ENCODE results near the gene SORCS2. TPM values are rescaled to one million over a fixed set of nuclear protein-coding genes. Genes with fewer than 3 reads are reported as not detected.

Gene SORCS2
- total and polyA plus RNA-seq, 2 of the 13 experiments (the other 11 are each of a cell fraction or from before 2014, with no cell fraction given) = 0.82 to 1.0 TPM

DNA sequence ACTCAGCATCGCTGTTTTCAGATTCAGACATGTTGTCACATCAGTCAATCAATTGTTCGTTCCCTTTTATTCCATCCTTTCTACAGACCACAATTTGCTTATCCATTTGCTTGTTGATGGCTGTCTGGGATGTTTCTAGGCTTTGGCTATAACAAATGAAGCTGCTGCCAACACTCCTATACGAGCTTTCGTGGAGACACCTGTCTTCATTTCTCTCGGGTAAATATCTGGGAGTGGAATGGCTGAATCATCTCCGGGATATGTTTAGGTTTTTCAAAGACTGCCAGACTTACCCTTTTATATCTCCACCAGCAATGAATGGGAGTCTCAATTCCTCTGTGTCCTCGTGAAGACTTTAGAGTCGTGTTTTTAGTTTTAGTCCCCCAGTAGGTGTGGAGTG lies 118.9 kb downstream of the SORCS2 start:
- TF ChIP-seq TSC22D2 (CRISPR knock-in tag; IDR thresholded peaks at IDR 0.05; ENCODE audit: borderline replicate concordance) = no peak
- no peak for TF ChIP-seq BRD4 (CRISPR knock-in tag; IDR thresholded peaks at IDR 0.05)
- TF ChIP-seq HDAC6 (IDR thresholded peaks at IDR 0.05; ENCODE audit: low read depth, low read length) = no peak
- TF ChIP-seq, protein P1, sequence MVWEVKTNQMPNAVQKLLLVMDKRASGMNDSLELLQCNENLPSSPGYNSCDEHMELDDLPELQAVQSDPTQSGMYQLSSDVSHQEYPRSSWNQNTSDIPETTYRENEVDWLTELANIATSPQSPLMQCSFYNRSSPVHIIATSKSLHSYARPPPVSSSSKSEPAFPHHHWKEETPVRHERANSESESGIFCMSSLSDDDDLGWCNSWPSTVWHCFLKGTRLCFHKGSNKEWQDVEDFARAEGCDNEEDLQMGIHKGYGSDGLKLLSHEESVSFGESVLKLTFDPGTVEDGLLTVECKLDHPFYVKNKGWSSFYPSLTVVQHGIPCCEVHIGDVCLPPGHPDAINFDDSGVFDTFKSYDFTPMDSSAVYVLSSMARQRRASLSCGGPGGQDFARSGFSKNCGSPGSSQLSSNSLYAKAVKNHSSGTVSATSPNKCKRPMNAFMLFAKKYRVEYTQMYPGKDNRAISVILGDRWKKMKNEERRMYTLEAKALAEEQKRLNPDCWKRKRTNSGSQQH (CRISPR knock-in tag; IDR thresholded peaks at IDR 0.05; ENCODE audit: low read depth) = no peak
- no peaks in the 10 kb centered on the region for H4K20me1 ChIP-seq (ENCODE audit: insufficient read depth, low read length)
- intact Hi-C loops (cut with micrococcal nuclease; ENCODE audit: unreplicated experiment) = no loop called here
- H3K9ac ChIP-seq (ENCODE audit: insufficient read depth, low read depth, low read length) = no peak overlapping the region
- no peaks in the 10 kb centered on the region for H3K4me1 ChIP-seq (ENCODE audit: insufficient read depth, low read length)
- peaks cover 11 to 62% of the 10 kb centered on the region in 2 experiments; a peak in 4 of 5 replicates for H3K27me3 ChIP-seq (ENCODE audit: control insufficient read depth in 1 of 2, insufficient read depth in 2 of 2, low read length in 2 of 2)
- H3K79me2 ChIP-seq (ENCODE audit: insufficient read depth, low read length) = no peaks in the 10 kb centered on the region
- no peak for DNase-seq (ENCODE audit: low spot score)
- no TSS peak for BruUV-seq (replicated peaks)
- ATAC-seq = no peak
- H3K27ac ChIP-seq (ENCODE audit: extremely low read length, insufficient read depth, low read length) = no peak overlapping the region
- in situ Hi-C loops (cut with HindIII; ENCODE audit: extremely low pct_ligation_motif_present, low pct_unique_long_range_greater_than_20kb) = no loop called here
- no peak overlapping the region for H2AFZ ChIP-seq (ENCODE audit: low read length)
- ChIA-PET POLR2A (no interaction called here), CTCF (ENCODE audit: low intra/inter-chr PET ratio, low total read pairs) (no interaction called here)
- no peaks in the 10 kb centered on the region for H3K9me3 ChIP-seq (ENCODE audit: low read length)
- no peak overlapping the region for H3K4me3 ChIP-seq (replicated peaks in 1 of 3; ENCODE audit: insufficient read depth in 1 of 3, low read depth in 2 of 3, low read length in 3 of 3)
- no peaks in the 10 kb centered on the region for H3K36me3 ChIP-seq (replicated peaks in 1 of 2; ENCODE audit: control insufficient read depth in 1 of 2, insufficient read depth in 2 of 2, low read length in 2 of 2)
- 14% methylated on average over 8 of the region's 8 CpGs for WGBS (ENCODE audit: low lambda C conversion rate)
- FAIRE-seq = no peak
- no peak overlapping the region for H3K4me2 ChIP-seq (ENCODE audit: low read depth, low read length)

DNA sequence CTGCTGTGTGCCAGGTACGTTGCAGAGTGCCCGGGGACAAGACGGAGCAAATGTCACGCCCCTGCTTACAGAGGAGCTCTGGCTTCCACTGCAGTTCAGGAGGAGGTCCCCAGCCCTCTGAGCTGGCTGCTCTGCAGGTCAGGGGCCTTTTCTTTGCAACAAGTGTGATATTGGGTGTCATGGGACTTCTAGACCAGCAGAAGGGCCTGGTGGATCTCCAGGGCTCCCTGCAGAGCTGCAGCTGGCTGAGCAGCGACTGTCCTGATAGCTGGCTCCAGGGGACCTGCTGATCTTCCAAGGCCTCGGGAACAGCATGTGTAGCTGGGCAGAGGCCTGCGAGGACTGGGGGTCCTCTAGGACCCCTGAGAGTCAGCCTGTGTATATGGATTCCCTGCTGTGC lies 120.4 kb downstream of the SORCS2 start:
- Histone ChIP-seq H3K79me2 (ENCODE audit: insufficient read depth, low read length) (no peaks in the 10 kb centered on the region), H3K27me3 (ENCODE audit: control insufficient read depth in 1 of 2, insufficient read depth in 2 of 2, low read length in 2 of 2) (peaks cover 7 to 47% of the 10 kb centered on the region in 2 experiments; a peak in 3 of 5 replicates), H3K9me3 (ENCODE audit: low read length) (no peaks in the 10 kb centered on the region), H3K36me3 (replicated peaks in 1 of 2; ENCODE audit: control insufficient read depth in 1 of 2, insufficient read depth in 2 of 2, low read length in 2 of 2) (no peaks in the 10 kb centered on the region), H4K20me1 (ENCODE audit: insufficient read depth, low read length) (no peaks in the 10 kb centered on the region), H3K27ac (ENCODE audit: extremely low read length, insufficient read depth, low read length) (no peak overlapping the region), H3K9ac (ENCODE audit: insufficient read depth, low read depth, low read length) (no peak overlapping the region), H3K4me1 (ENCODE audit: insufficient read depth, low read length) (no peaks in the 10 kb centered on the region), H2AFZ (ENCODE audit: low read length) (no peak overlapping the region), H3K4me2 (ENCODE audit: low read depth, low read length) (no peak overlapping the region), H3K4me3 (replicated peaks in 1 of 3; ENCODE audit: insufficient read depth in 1 of 3, low read depth in 2 of 3, low read length in 3 of 3) (no peak overlapping the region)
- ChIA-PET CTCF (ENCODE audit: low intra/inter-chr PET ratio, low total read pairs) (no interaction called here), POLR2A (no interaction called here)
- BruUV-seq (replicated peaks) = no TSS peak
- no peak for ATAC-seq
- no peak for DNase-seq (ENCODE audit: low spot score)
- intact Hi-C loops (cut with micrococcal nuclease; ENCODE audit: unreplicated experiment) (no loop called here), in situ Hi-C loops (cut with HindIII; ENCODE audit: extremely low pct_ligation_motif_present, low pct_unique_long_range_greater_than_20kb) (no loop called here)
- 20% methylated on average over 1 of the region's 7 CpGs for WGBS (ENCODE audit: low lambda C conversion rate)
- TF ChIP-seq ZSCAN22 (CRISPR knock-in tag; IDR thresholded peaks at IDR 0.05) = no peak
- no peak for FAIRE-seq
